KOPT-K1 (cell line): ENCODE measurements around the gene CFLAR.
A peak's percentile ranks its signal among the peaks of the same experiment; 100 is the strongest.
"Not testable (repeated sequence)": the region's sequence is repeated elsewhere in the genome, so short reads cannot be mapped to it uniquely, and the experiment has no call there.

Experiments used
- H3K27ac ChIP-seq: fragments of 200-600 bp; sonication (generic); 2 replicates; pipeline ENCODE4 v1.5.1; 2016; ENCODE audit warnings: antibody characterized with exemption, mild to moderate bottlenecking, low read depth, low read length; ENCODE audit not compliant: poor library complexity, severe bottlenecking
- H3K36me3 ChIP-seq: fragments of 200-600 bp; sonication (generic); 2 replicates; pipeline ENCODE4 v1.5.1; 2017; ENCODE audit warnings: antibody characterized with exemption, mild to moderate bottlenecking, low read length, moderate library complexity; ENCODE audit not compliant: insufficient read depth
- H3K9me3 ChIP-seq: fragments of 200-600 bp; sonication (generic); 2 replicates; pipeline ENCODE4 v1.5.1; 2017; ENCODE audit warnings: antibody characterized with exemption, low read length, mild to moderate bottlenecking; ENCODE audit not compliant: insufficient read depth, poor library complexity, severe bottlenecking

Gene CFLAR

DNA sequence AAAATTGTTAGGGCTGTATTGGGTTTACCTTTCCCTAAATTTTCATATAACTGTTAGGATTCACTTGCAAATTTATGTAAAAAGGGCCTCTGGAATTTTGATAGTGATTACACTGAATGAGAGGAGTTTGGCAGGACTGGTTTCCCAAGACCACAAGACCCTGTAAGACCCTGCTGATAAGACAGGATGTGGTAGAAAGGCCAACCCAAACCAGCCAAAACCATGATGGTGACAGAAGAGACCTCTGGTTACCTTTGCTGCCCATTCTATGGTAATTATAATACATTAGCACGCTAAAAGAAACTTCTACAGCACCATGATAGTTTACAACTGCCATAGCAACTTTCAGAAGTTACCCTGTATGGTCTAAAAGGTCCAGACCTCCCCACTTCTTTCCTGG is 58.7 kb downstream of the CFLAR start:
- no peaks in the 10 kb centered on the region for H3K36me3 ChIP-seq
- H3K27ac ChIP-seq = no peak overlapping the region
- peaks cover 17% of the 10 kb centered on the region for H3K9me3 ChIP-seq

DNA sequence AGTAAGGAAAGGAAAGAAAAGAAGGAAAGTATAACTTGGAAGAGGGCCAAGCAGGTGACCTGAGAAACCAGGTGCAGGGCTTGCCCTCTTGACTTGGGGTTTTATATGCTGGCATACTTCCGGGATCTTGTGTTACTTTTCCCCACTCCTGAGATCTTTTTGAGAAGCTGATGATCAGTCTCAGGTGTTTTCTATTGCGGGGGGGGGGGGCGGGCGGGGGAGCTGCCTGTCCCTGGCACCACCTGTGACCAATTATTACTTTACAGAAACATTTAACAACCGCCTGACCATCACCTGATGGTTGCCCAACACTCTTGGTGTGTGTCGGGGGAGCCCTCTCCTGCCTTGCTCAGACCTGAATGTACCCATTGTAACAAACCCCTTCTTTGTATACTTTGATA is 60.1 kb downstream of the CFLAR start:
- no peaks in the 10 kb centered on the region for H3K36me3 ChIP-seq
- H3K27ac ChIP-seq = no peak overlapping the region
- H3K9me3 ChIP-seq = peaks cover 17% of the 10 kb centered on the region

- H3K27ac ChIP-seq = no peak overlapping the region
- H3K36me3 ChIP-seq = no peaks in the 10 kb centered on the region
- H3K9me3 ChIP-seq = peaks cover 17% of the 10 kb centered on the region
Measured at GRCh38 chr2:201180010-201180409, 64.0 kb downstream of the CFLAR start.

DNA sequence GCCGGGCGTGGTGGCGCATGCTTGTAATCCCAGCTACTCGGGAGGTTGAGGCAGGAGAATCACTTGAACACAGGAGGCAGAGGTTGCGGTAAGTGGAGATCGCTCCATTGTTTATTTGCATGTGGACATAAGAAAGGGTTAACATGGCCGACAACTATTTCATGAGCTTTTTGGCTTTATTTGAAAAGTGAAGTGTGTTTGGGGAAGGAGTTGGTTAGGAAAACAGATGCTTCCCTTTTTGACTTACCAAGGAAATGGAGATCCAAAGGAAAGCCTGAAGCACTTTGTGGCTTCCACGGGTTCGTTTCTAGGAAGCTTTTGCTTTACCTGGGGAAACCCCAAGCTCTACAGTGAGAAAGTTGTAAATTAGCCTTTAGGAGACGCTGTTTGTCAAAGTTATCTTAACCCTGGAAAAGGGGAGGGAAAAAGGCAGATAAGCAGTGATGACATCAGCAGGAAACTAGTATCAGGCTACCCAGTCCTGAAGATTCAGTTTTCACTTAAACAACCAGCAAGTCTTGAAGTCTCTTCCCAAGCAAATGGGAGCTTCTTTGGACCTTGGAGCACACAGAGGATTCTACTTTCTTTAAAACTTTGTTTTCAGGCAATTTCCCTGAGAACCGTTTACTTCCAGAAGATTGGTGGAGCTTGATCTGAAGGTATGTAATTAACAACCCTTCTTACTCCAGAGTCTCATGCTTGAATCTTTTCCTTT is 66.8 kb downstream of the CFLAR start, which contains the start of gene CASP10:
Gene CASP10 (plus strand): TSS at position 492 of the 715 bp plus-strand sequence. CDS start 2,637 bp downstream, outside the sequence.
- H3K27ac ChIP-seq = peak within 1 kb of the TSS; percentile 84
- peaks cover 17% of the 10 kb centered on the region for H3K9me3 ChIP-seq

GRCh38 chr2:201183365-201183727 is 67.4 kb downstream of the CFLAR start:
- H3K36me3 ChIP-seq = peaks cover 25% of the 10 kb centered on the region
- H3K9me3 ChIP-seq = peaks cover 11% of the 10 kb centered on the region
- H3K27ac ChIP-seq = peak overlapping the region; percentile 84

More for the DNA sequence above, 66.8 kb downstream of the CFLAR start, which contains the start of gene CASP10:
- peaks cover 20% of the 10 kb centered on the region for H3K36me3 ChIP-seq

DNA sequence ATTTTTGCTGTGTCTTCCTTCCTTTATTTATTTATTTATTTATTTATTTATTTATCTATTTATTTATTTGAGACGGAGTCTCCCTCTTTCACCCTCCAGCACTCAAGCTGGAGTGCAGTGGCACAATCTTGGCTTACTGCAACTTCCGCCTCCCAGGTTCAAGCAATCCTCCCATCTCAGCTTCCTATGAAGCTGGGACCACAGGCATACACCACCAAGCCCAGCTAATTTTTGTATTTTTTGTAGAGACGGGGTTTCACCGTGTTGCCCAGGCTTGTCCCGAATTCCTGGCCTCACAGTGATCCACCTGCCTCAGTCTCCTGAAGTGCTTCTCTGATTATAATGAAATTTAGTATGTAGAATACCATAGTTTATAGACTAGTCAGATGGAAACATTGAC is 67.9 kb downstream of the CFLAR start:
- Histone ChIP-seq H3K36me3 (peaks cover 30% of the 10 kb centered on the region), H3K27ac (peak overlapping the region; percentile 84)
- H3K9me3 ChIP-seq = not testable (repeated sequence)

GRCh38 chr2:201184248-201184647 is 68.3 kb downstream of the CFLAR start:
- H3K9me3 ChIP-seq = not testable (repeated sequence)
- Histone ChIP-seq H3K36me3 (peaks cover 34% of the 10 kb centered on the region), H3K27ac (peak overlapping the region; percentile 84)

- no peaks in the 10 kb centered on the region for H3K9me3 ChIP-seq
- peaks cover 48% of the 10 kb centered on the region for H3K36me3 ChIP-seq
- peak overlapping the region; percentile 84 for H3K27ac ChIP-seq
Measured at GRCh38 chr2:201185863-201186262, 69.9 kb downstream of the CFLAR start.

DNA sequence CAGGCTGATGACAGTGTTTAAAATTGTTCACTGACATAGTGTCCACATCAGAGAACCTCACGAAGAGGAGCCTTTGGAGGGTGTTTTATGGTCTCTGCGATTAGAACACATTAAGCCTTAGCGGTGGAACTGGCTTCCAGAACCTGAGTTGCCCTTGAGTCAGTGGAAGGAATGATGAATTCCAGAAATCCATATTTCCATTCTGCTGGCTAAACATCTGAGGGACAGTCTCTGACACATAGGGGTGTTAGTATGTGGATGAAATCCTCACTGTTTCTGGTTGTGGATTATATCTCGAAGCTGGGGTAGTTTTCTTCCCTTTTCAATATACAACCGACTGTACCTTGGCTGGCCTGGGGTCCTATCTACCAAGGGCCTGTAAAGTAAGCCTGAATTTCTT is 71.0 kb downstream of the CFLAR start:
- H3K9me3 ChIP-seq = no peaks in the 10 kb centered on the region
- peaks cover 48% of the 10 kb centered on the region for H3K36me3 ChIP-seq
- H3K27ac ChIP-seq = peak overlapping the region; percentile 84

GRCh38 chr2:201188449-201188848 is 72.5 kb downstream of the CFLAR start:
- Histone ChIP-seq H3K27ac (peak overlapping the region; percentile 84), H3K9me3 (no peaks in the 10 kb centered on the region), H3K36me3 (peaks cover 56% of the 10 kb centered on the region)

DNA sequence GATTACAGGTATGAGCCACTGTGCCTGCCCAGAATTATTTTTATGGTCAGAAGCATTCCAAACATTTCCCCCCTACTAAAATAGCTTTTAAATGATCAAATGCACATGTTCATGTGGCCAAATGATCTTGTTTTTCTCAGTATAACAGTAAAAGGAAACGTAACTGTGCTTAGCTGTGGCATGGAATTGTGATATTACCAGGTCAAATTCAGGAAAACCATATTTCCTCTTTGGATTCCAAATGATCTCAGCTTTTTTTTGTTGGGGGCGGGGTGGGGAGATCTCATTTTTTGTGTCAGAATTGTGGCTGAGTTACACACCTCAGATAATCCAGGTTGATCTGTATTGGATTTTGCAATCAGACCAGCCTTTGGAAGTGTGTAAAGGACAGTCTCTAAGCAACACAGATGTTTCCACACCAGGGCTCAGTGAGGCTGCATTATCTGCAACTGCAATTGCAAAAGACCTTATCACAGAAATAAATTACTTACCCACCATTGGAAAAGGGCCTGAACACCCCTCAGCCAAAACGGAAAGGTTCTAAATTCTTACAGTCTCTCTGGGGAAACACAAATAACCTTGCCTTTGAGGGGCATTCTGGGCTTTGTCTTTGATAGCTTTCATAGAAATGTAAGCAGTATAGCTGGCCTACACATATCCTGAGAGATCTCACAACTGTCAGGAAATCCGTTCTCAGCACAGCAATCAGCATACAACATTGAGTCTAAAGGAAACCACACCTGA is 75.3 kb downstream of the CFLAR start:
- Histone ChIP-seq H3K36me3 (peaks cover 69% of the 10 kb centered on the region), H3K27ac (peak overlapping the region; percentile 96), H3K9me3 (no peaks in the 10 kb centered on the region)

GRCh38 chr2:201194097-201194496 is 78.1 kb downstream of the CFLAR start:
- H3K36me3 ChIP-seq = peaks cover 64% of the 10 kb centered on the region
- peak overlapping the region; percentile 96 for H3K27ac ChIP-seq
- no peaks in the 10 kb centered on the region for H3K9me3 ChIP-seq

DNA sequence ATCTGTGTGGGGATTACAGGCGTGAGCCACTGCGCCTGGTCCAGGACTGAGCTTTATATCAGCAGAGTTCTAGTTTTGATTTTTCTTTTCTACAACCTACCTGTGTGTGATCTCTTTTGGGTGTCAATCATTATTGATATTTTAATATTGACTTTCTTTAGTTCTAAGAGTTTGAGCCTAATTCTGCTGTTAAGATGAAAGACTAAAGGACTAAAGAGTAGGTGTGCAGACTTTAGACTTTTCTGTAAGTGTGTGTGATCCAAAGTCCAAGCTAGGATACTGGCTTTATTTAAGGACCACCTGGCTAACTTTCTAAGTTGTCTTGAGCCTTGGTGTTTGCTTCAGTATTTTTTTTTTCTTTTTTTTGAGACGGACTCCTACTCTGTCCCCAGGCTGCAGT is 79.4 kb downstream of the CFLAR start:
- Histone ChIP-seq H3K9me3 (no peaks in the 10 kb centered on the region), H3K36me3 (peaks cover 64% of the 10 kb centered on the region)

GRCh38 chr2:201196003-201196402 is 80.0 kb downstream of the CFLAR start:
- Histone ChIP-seq H3K36me3 (peaks cover 66% of the 10 kb centered on the region), H3K27ac (peak overlapping the region; percentile 3), H3K9me3 (no peaks in the 10 kb centered on the region)

More for the DNA sequence above, 79.4 kb downstream of the CFLAR start:
- peak overlapping the region; percentile 3 for H3K27ac ChIP-seq

- H3K36me3 ChIP-seq = peaks cover 73% of the 10 kb centered on the region
- H3K27ac ChIP-seq = no peak overlapping the region
- H3K9me3 ChIP-seq = no peaks in the 10 kb centered on the region
Measured at GRCh38 chr2:201196803-201197202, 80.8 kb downstream of the CFLAR start.
